ENCODE data around the gene POLDIP3.

Gene POLDIP3

DNA sequence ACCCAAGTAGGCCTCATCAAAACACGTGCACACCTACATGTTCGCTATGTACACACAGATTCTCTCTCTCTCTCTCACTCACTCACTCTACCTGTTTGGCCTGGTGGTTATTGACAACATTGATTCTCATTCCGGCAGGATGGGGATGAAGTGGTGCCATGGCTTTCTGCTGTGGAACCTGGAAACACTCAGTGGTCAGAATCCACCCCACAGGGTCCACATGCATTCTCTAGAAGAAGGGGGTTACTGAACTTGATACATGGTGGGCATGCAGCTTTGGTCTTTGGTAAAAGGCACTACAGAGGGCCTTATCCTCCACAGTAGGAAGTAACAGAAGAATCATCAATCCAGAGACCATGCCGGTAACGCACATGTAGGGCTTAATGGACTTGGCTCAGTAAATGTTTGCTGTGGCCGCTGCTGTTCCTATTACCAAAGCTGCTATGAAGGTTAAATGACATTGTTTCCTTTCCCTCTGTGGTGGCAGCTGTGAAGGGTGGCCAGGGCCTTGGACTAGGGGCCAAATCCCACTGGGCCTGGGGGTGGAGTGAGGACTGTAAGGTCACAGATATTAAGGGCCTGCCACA, 12.7 kb downstream of the POLDIP3 start:
- no peak for DNase-seq (ENCODE audit: low read depth)
- no peak overlapping the region for H3K4me3 ChIP-seq (ENCODE audit: low read length)
- TF ChIP-seq, protein P1, sequence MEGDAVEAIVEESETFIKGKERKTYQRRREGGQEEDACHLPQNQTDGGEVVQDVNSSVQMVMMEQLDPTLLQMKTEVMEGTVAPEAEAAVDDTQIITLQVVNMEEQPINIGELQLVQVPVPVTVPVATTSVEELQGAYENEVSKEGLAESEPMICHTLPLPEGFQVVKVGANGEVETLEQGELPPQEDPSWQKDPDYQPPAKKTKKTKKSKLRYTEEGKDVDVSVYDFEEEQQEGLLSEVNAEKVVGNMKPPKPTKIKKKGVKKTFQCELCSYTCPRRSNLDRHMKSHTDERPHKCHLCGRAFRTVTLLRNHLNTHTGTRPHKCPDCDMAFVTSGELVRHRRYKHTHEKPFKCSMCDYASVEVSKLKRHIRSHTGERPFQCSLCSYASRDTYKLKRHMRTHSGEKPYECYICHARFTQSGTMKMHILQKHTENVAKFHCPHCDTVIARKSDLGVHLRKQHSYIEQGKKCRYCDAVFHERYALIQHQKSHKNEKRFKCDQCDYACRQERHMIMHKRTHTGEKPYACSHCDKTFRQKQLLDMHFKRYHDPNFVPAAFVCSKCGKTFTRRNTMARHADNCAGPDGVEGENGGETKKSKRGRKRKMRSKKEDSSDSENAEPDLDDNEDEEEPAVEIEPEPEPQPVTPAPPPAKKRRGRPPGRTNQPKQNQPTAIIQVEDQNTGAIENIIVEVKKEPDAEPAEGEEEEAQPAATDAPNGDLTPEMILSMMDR (IDR thresholded peaks at IDR 0.05; ENCODE audit: insufficient read depth, low read depth, low read length, missing control alignments), result no peak

DNA sequence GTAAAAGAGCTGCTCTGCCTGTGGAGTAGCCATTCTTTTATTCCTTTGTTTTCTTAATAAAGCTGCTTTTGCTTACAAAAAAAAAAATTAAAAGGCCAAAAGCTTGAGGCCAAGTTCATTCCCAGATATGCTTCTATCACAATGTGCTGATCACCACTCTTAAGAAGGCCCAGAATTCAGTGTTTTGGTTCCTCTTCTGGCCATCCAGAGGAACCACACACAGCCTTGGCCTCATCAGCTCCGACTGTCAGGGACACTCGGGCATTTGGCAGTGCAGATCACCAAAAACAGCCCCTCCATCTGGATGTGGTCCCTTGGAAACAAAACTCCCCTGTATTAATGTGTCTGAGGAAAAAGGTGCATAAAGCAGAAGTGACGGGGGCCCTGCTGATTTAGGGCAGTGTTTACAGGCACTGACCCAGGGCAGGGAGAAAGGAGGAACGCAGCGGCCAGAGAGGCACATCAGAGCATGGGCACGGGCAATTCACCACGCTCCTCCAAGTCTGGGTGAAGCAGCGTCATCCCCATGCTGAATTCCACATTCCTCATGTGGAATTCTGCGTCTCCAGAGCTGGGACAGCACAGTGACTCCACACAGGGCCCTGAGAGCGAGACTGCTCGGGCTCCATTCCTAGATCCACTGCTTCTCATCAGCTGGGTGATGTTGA, 17.7 kb downstream of the POLDIP3 start:
- H3K4me3 ChIP-seq (ENCODE audit: low read length), result no peak overlapping the region
- TF ChIP-seq, protein P1 (IDR thresholded peaks at IDR 0.05; ENCODE audit: insufficient read depth, low read depth, low read length, missing control alignments), result no peak
- DNase-seq (ENCODE audit: low read depth), result no peak

DNA sequence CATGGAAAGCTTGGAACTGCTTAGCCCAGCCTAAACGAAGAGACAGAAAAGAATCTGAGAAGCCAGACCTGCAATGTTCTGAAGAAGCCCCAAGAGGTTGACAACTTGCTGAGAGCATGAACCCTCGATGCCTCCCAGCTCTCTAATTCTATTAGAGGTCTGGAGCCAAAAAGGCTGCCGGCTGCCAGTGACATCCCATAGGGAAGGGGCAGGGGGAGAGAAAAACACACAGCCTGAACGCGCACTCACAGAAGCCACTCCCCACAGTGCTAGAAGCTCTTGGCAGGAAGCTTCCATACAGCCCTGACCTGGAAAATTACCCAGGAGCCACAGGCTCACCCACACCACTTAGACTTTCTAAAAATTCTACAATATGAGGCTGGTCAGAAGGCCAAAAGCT, 18.3 kb downstream of the POLDIP3 start:
- TF ChIP-seq, protein P1 (IDR thresholded peaks at IDR 0.05; ENCODE audit: insufficient read depth, low read depth, low read length, missing control alignments), result no peak
- no peak overlapping the region for H3K4me3 ChIP-seq (ENCODE audit: low read length)
- no peak for DNase-seq (ENCODE audit: low read depth)

DNA sequence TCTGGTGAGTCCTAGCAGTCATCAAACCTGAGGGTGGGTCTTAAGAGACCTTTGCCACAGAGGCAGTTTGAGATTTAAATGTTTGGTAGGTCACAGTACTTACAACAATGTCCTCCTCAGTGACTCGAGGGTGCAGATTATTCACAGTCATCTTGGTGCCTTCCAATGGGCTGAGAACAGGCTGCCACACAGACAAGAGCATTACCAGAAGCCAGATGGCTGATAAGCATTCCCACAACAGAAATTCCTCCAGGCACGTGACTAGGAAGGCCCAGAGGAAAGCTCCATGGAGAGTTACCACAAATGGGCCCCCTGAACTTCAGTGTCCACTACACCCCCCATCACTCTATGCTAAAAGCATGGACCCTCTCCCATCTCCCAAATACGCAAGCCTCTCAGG, 19.2 kb downstream of the POLDIP3 start:
- TF ChIP-seq, protein P1 (IDR thresholded peaks at IDR 0.05; ENCODE audit: insufficient read depth, low read depth, low read length, missing control alignments), result no peak
- H3K4me3 ChIP-seq (ENCODE audit: low read length), result no peak overlapping the region
- DNase-seq (ENCODE audit: low read depth), result no peak

DNA sequence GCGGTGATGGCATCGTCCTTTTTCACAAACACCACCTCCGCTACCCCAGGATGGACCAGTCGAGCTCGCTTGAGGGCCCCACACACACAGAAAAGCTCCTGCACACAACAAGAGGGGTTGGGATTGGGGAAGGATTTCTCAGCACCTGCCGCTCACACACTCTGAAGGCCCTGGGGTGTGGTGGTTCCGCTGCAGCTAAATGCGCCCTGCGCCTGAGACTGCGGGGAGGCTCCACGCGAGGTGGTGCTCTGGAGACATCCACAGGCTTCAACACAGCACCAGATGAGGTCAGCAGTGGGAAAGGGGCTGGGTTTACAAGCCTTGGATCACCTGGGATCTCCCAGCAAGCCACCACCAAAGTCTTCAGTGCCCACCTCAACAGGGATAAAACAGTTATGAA, 22.7 kb downstream of the POLDIP3 start:
- H3K4me3 ChIP-seq (ENCODE audit: low read length), result no peak overlapping the region

DNA sequence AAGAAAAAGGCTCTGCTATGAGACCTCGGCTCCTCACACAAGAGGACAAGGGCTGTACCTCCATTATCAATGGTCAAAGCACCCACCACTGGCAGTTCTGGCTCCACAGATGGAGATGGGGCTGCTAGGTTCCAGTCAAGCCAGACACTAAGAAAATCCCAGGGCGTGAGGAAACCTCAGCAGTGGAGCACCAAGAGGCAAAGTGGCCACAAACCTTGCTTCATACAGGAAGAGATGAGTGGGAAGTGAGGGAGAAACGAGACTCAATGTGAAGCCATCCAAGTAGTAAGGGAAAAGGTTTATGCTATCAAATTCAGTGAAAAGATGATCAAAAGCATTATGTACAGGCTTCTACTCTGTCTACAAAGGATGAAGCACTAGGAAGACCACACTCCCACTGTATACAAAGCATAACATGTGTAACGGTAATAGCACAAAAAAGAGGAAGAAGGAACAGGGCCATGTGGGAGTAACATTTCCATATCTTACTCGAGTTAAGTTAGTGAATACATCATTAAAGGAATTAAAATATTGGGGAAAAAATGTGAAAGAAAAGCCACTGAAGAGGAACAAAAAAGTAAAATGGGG, 27.0 kb downstream of the POLDIP3 start:
- no peak for DNase-seq (ENCODE audit: low read depth)
- H3K4me3 ChIP-seq (ENCODE audit: low read length), result no peak overlapping the region
- TF ChIP-seq, protein P1 (IDR thresholded peaks at IDR 0.05; ENCODE audit: insufficient read depth, low read depth, low read length, missing control alignments), result no peak

More for the DNA sequence above, 22.7 kb downstream of the POLDIP3 start:
- TF ChIP-seq, protein P1 (IDR thresholded peaks at IDR 0.05; ENCODE audit: insufficient read depth, low read depth, low read length, missing control alignments), result no peak
- no peak for DNase-seq (ENCODE audit: low read depth)
